ENCODE results near the gene ABLIM2.

The ABLIM2 gene

GRCh38 chr4:8158710-8159536 is at the start of gene ABLIM2:
ABLIM2 (minus strand) TSS chr4:8158813; CDS start chr4:8158689, 124 bp downstream.
- peak within 1 kb of the TSS; percentile 95 to 97 for H3K4me3 ChIP-seq (ENCODE audit: low read length in 2 of 2)

GRCh38 chr4:8207314-8207713 is 48.7 kb upstream of the ABLIM2 start:
- Histone ChIP-seq H3K36me3 (ENCODE audit: control insufficient read depth in 2 of 2, insufficient read depth in 2 of 2, low read length in 2 of 2) (no peaks in the 10 kb centered on the region), H3K4me1 (ENCODE audit: control insufficient read depth in 2 of 2, insufficient read depth in 2 of 2, low read length in 2 of 2) (peaks cover 0 to 7% of the 10 kb centered on the region in 2 donors), H3K27me3 (ENCODE audit: control insufficient read depth in 2 of 2, insufficient read depth in 2 of 2, low read length in 2 of 2) (no peaks in the 10 kb centered on the region), H3K9ac (ENCODE audit: low read depth in 1 of 2, low read length in 2 of 2) (no peak overlapping the region), H3K4me3 (ENCODE audit: low read length in 2 of 2) (no peak overlapping the region), H3K27ac (ENCODE audit: low read depth in 2 of 2, low read length in 2 of 2) (no peak overlapping the region), H3K9me3 (ENCODE audit: control insufficient read depth in 2 of 2, low read length in 2 of 2) (no peaks in the 10 kb centered on the region)

More at GRCh38 chr4:8158710-8159536, at the start of gene ABLIM2:
- Histone ChIP-seq H3K9me3 (ENCODE audit: control insufficient read depth in 2 of 2, low read length in 2 of 2) (no peaks in the 10 kb centered on the region), H3K27me3 (ENCODE audit: control insufficient read depth in 2 of 2, insufficient read depth in 2 of 2, low read length in 2 of 2) (peaks cover 2 to 5% of the 10 kb centered on the region in 2 donors), H3K27ac (ENCODE audit: low read depth in 2 of 2, low read length in 2 of 2) (peak within 1 kb of the TSS; percentile 14 to 56), H3K36me3 (ENCODE audit: control insufficient read depth in 2 of 2, insufficient read depth in 2 of 2, low read length in 2 of 2) (no peaks in the 10 kb centered on the region), H3K9ac (ENCODE audit: low read depth in 1 of 2, low read length in 2 of 2) (peak within 1 kb of the TSS; percentile 71 to 91), H3K4me1 (ENCODE audit: control insufficient read depth in 2 of 2, insufficient read depth in 2 of 2, low read length in 2 of 2) (peaks cover 17 to 21% of the 10 kb centered on the region in 2 donors)

GRCh38 chr4:8205749-8206611 is 47.4 kb upstream of the ABLIM2 start:
- H3K4me3 ChIP-seq (ENCODE audit: low read length in 2 of 2) = no peak overlapping the region
- no peaks in the 10 kb centered on the region for H3K9me3 ChIP-seq (ENCODE audit: control insufficient read depth in 2 of 2, low read length in 2 of 2)
- H3K27me3 ChIP-seq (ENCODE audit: control insufficient read depth in 2 of 2, insufficient read depth in 2 of 2, low read length in 2 of 2) = no peaks in the 10 kb centered on the region
- H3K36me3 ChIP-seq (ENCODE audit: control insufficient read depth in 2 of 2, insufficient read depth in 2 of 2, low read length in 2 of 2) = peaks cover 0 to 1% of the 10 kb centered on the region in 2 donors
- H3K9ac ChIP-seq (ENCODE audit: low read depth in 1 of 2, low read length in 2 of 2) = no peak overlapping the region
- H3K27ac ChIP-seq (ENCODE audit: low read depth in 2 of 2, low read length in 2 of 2) = no peak overlapping the region
- peaks cover 7 to 9% of the 10 kb centered on the region in 2 donors for H3K4me1 ChIP-seq (ENCODE audit: control insufficient read depth in 2 of 2, insufficient read depth in 2 of 2, low read length in 2 of 2)

- Histone ChIP-seq H3K27ac (ENCODE audit: low read depth in 2 of 2, low read length in 2 of 2) (no peak overlapping the region), H3K9me3 (ENCODE audit: control insufficient read depth in 2 of 2, low read length in 2 of 2) (no peaks in the 10 kb centered on the region), H3K27me3 (ENCODE audit: control insufficient read depth in 2 of 2, insufficient read depth in 2 of 2, low read length in 2 of 2) (no peaks in the 10 kb centered on the region), H3K9ac (ENCODE audit: low read depth in 1 of 2, low read length in 2 of 2) (no peak overlapping the region), H3K4me3 (ENCODE audit: low read length in 2 of 2) (no peak overlapping the region), H3K36me3 (ENCODE audit: control insufficient read depth in 2 of 2, insufficient read depth in 2 of 2, low read length in 2 of 2) (peaks cover 0 to 1% of the 10 kb centered on the region in 2 donors), H3K4me1 (ENCODE audit: control insufficient read depth in 2 of 2, insufficient read depth in 2 of 2, low read length in 2 of 2) (peaks cover 7 to 13% of the 10 kb centered on the region in 2 donors)
Measured at GRCh38 chr4:8205241-8205707, 46.7 kb upstream of the ABLIM2 start.

- Histone ChIP-seq H3K27ac (ENCODE audit: low read depth in 2 of 2, low read length in 2 of 2) (no peak overlapping the region), H3K4me3 (ENCODE audit: low read length in 2 of 2) (no peak overlapping the region), H3K9me3 (ENCODE audit: control insufficient read depth in 2 of 2, low read length in 2 of 2) (no peaks in the 10 kb centered on the region), H3K4me1 (ENCODE audit: control insufficient read depth in 2 of 2, insufficient read depth in 2 of 2, low read length in 2 of 2) (peaks cover 13 to 18% of the 10 kb centered on the region in 2 donors), H3K9ac (ENCODE audit: low read depth in 1 of 2, low read length in 2 of 2) (no peak overlapping the region), H3K27me3 (ENCODE audit: control insufficient read depth in 2 of 2, insufficient read depth in 2 of 2, low read length in 2 of 2) (no peaks in the 10 kb centered on the region), H3K36me3 (ENCODE audit: control insufficient read depth in 2 of 2, insufficient read depth in 2 of 2, low read length in 2 of 2) (peaks cover 0 to 1% of the 10 kb centered on the region in 2 donors)
Measured at GRCh38 chr4:8204576-8205227, 46.1 kb upstream of the ABLIM2 start.

GRCh38 chr4:8203817-8204216 is 45.2 kb upstream of the ABLIM2 start:
- Histone ChIP-seq H3K4me1 (ENCODE audit: control insufficient read depth in 2 of 2, insufficient read depth in 2 of 2, low read length in 2 of 2) (peaks cover 19 to 25% of the 10 kb centered on the region in 2 donors), H3K27ac (ENCODE audit: low read depth in 2 of 2, low read length in 2 of 2) (no peak overlapping the region), H3K4me3 (ENCODE audit: low read length in 2 of 2) (no peak overlapping the region), H3K9ac (ENCODE audit: low read depth in 1 of 2, low read length in 2 of 2) (no peak overlapping the region), H3K27me3 (ENCODE audit: control insufficient read depth in 2 of 2, insufficient read depth in 2 of 2, low read length in 2 of 2) (no peaks in the 10 kb centered on the region), H3K36me3 (ENCODE audit: control insufficient read depth in 2 of 2, insufficient read depth in 2 of 2, low read length in 2 of 2) (peaks cover 0 to 1% of the 10 kb centered on the region in 2 donors), H3K9me3 (ENCODE audit: control insufficient read depth in 2 of 2, low read length in 2 of 2) (no peaks in the 10 kb centered on the region)

GRCh38 chr4:8203052-8203401 is 44.4 kb upstream of the ABLIM2 start:
- Histone ChIP-seq H3K27me3 (ENCODE audit: control insufficient read depth in 2 of 2, insufficient read depth in 2 of 2, low read length in 2 of 2) (no peaks in the 10 kb centered on the region), H3K4me3 (ENCODE audit: low read length in 2 of 2) (no peak overlapping the region), H3K27ac (ENCODE audit: low read depth in 2 of 2, low read length in 2 of 2) (no peak overlapping the region), H3K36me3 (ENCODE audit: control insufficient read depth in 2 of 2, insufficient read depth in 2 of 2, low read length in 2 of 2) (peaks cover 0 to 1% of the 10 kb centered on the region in 2 donors), H3K4me1 (ENCODE audit: control insufficient read depth in 2 of 2, insufficient read depth in 2 of 2, low read length in 2 of 2) (peaks cover 27 to 33% of the 10 kb centered on the region in 2 donors), H3K9ac (ENCODE audit: low read depth in 1 of 2, low read length in 2 of 2) (no peak overlapping the region), H3K9me3 (ENCODE audit: control insufficient read depth in 2 of 2, low read length in 2 of 2) (no peaks in the 10 kb centered on the region)

- Histone ChIP-seq H3K4me1 (ENCODE audit: control insufficient read depth in 2 of 2, insufficient read depth in 2 of 2, low read length in 2 of 2) (peaks cover 28 to 36% of the 10 kb centered on the region in 2 donors), H3K27me3 (ENCODE audit: control insufficient read depth in 2 of 2, insufficient read depth in 2 of 2, low read length in 2 of 2) (no peaks in the 10 kb centered on the region), H3K4me3 (ENCODE audit: low read length in 2 of 2) (peak overlapping the region in 1 of 2 donors; percentile 41), H3K9me3 (ENCODE audit: control insufficient read depth in 2 of 2, low read length in 2 of 2) (no peaks in the 10 kb centered on the region), H3K27ac (ENCODE audit: low read depth in 2 of 2, low read length in 2 of 2) (no peak overlapping the region), H3K36me3 (ENCODE audit: control insufficient read depth in 2 of 2, insufficient read depth in 2 of 2, low read length in 2 of 2) (peaks cover 0 to 1% of the 10 kb centered on the region in 2 donors), H3K9ac (ENCODE audit: low read depth in 1 of 2, low read length in 2 of 2) (no peak overlapping the region)
Measured at GRCh38 chr4:8202108-8203051, 43.8 kb upstream of the ABLIM2 start.

- Histone ChIP-seq H3K27ac (ENCODE audit: low read depth in 2 of 2, low read length in 2 of 2) (peak overlapping the region; percentile 19 to 84), H3K4me1 (ENCODE audit: control insufficient read depth in 2 of 2, insufficient read depth in 2 of 2, low read length in 2 of 2) (peaks cover 27 to 36% of the 10 kb centered on the region in 2 donors), H3K36me3 (ENCODE audit: control insufficient read depth in 2 of 2, insufficient read depth in 2 of 2, low read length in 2 of 2) (peaks cover 0 to 1% of the 10 kb centered on the region in 2 donors), H3K4me3 (ENCODE audit: low read length in 2 of 2) (peak overlapping the region in 1 of 2 donors; percentile 78), H3K9me3 (ENCODE audit: control insufficient read depth in 2 of 2, low read length in 2 of 2) (no peaks in the 10 kb centered on the region), H3K27me3 (ENCODE audit: control insufficient read depth in 2 of 2, insufficient read depth in 2 of 2, low read length in 2 of 2) (no peaks in the 10 kb centered on the region), H3K9ac (ENCODE audit: low read depth in 1 of 2, low read length in 2 of 2) (peak overlapping the region in 1 of 2 donors; percentile 17)
Measured at GRCh38 chr4:8201321-8201781, 42.7 kb upstream of the ABLIM2 start.

Measured in mucosa of rectum (tissue), 2 donors.